GM12892 (cell line): ENCODE data around the gene AVPR2.

Source experiments
- POLR2A ChIP-seq: IDR thresholded peaks from 2 replicates; pipeline ENCODE4 v1.6.1; 2011; ENCODE audit warnings: low read depth, low read length, control low read depth
- POLR2AphosphoS5 ChIP-seq: IDR thresholded peaks from 2 replicates; pipeline ENCODE4 v1.6.1; 2011; ENCODE audit warnings: low read depth, low read length, control low read depth

GRCh38 chrX:153925739-153926551, 21.5 kb downstream of the AVPR2 start, which contains the start of gene ARHGAP4:
- TF ChIP-seq POLR2A, result peak; percentile 73
- TF ChIP-seq POLR2AphosphoS5, result peak; percentile 80; the same call in 1 of the 2 replicates
